HepG2 (cell line): ENCODE measurements around the gene XIST. TPM values are rescaled to one million over a fixed set of nuclear protein-coding genes. Genes with fewer than 3 reads are reported as not detected.

Experiments
- ATAC-seq: fragments of 200-7000 bp; cut with Tn5 transposase; 3 replicates; pipeline ENCODE4 v1.9.1; 2020; ENCODE audit warnings: mild to moderate bottlenecking, moderate library complexity
- BruUV-seq: library from RNA; stranded (reverse); fragments of 400-500 nt; replicated peaks from 2 replicates; lab custom pipeline; 2021; lab: Mats Ljungman, UMichigan
- CTCF ChIA-PET: fragments of 300-600 bp; formaldehyde crosslinking; extraction: SDS; loops from one replicate; lab custom pipeline; 2021; ENCODE audit warnings: low total read pairs, inconsistent platforms, low intra/inter-chr PET ratio; lab: Yijun Ruan, JAX
- POLR2A ChIA-PET: fragments of 350-600 bp; sonication (Branson Sonifier 250); formaldehyde crosslinking; loops from one replicate; lab custom pipeline; 2020; ENCODE audit warnings: antibody characterized with exemption, inconsistent platforms; lab: Yijun Ruan, JAX
- DNase-seq: peaks from one replicate; pipeline ENCODE4 v3.0.0-alpha.2; 2015; ENCODE audit warnings: low spot score
- FAIRE-seq: peaks from 3 replicates; lab custom pipeline; 2011; peaks lifted over from hg19 to GRCh38; lab: Jason Lieb, UNC
- H2AFZ ChIP-seq: one replicate; pipeline ENCODE4 v1.6.1; 2011; ENCODE audit warnings: low read length, inconsistent platforms
- H3K27ac ChIP-seq: fragments of 300-600 bp; 3 replicates; pipeline ENCODE4 v1.8.0; 2011; ENCODE audit warnings: mixed run types, mild to moderate bottlenecking, mixed read lengths, low read length, inconsistent platforms; ENCODE audit not compliant: insufficient read depth; ENCODE audit errors: extremely low read length
- H3K27me3 ChIP-seq, 2 experiments: fragments of 200-600 bp in 1 of 2; 2 replicates in 1 of 2; 3 replicates in 1 of 2; pipeline versions ENCODE4 v1.6.0 to v1.8.0; 2011; ENCODE audit warnings: low read length in 2 of 2, mild to moderate bottlenecking in 2 of 2, moderate library complexity in 2 of 2, inconsistent platforms in 1 of 2; ENCODE audit not compliant: insufficient read depth in 2 of 2, control insufficient read depth in 1 of 2
- H3K36me3 ChIP-seq, 2 experiments: fragments of 200-600 bp in 1 of 2; replicated peaks in 1 of 2; 2 replicates in 1 of 2; 3 replicates in 1 of 2; pipeline versions ENCODE4 v1.5.1 to v1.8.0; 2011; ENCODE audit warnings: low read length in 2 of 2, inconsistent platforms in 1 of 2; ENCODE audit not compliant: insufficient read depth in 2 of 2, control insufficient read depth in 1 of 2
- H3K4me1 ChIP-seq: 2 replicates; pipeline ENCODE4 v1.5.1; 2012; ENCODE audit warnings: low read length, inconsistent platforms; ENCODE audit not compliant: insufficient read depth
- H3K4me2 ChIP-seq: 2 replicates; pipeline ENCODE4 v1.6.0; 2011; ENCODE audit warnings: low read depth, low read length, inconsistent platforms
- H3K4me3 ChIP-seq, 3 experiments: fragments of 200-600 bp in 1 of 3; sonication (generic), shearing (Covaris generic) in 1 of 3; replicated peaks in 1 of 3; 2 replicates each; pipeline ENCODE4 v1.5.1; 2011 to 2016; ENCODE audit warnings: low read length in 3 of 3, inconsistent platforms in 2 of 3, low read depth in 2 of 3, mild to moderate bottlenecking in 2 of 3, control low read depth in 1 of 3, mixed read lengths in 1 of 3; ENCODE audit not compliant: insufficient read depth in 1 of 3
- H3K79me2 ChIP-seq: one replicate; pipeline ENCODE4 v1.6.1; 2011; ENCODE audit warnings: low read length, inconsistent platforms; ENCODE audit not compliant: insufficient read depth
- H3K9ac ChIP-seq: 2 replicates; pipeline ENCODE4 v1.6.0; 2011; ENCODE audit warnings: mild to moderate bottlenecking, low read depth, low read length, inconsistent platforms; ENCODE audit not compliant: insufficient read depth
- H3K9me3 ChIP-seq: 2 replicates; pipeline ENCODE4 v1.5.1; 2012; ENCODE audit warnings: mild to moderate bottlenecking, low read length
- H4K20me1 ChIP-seq: 2 replicates; pipeline ENCODE4 v1.6.0; 2011; ENCODE audit warnings: inconsistent platforms, mild to moderate bottlenecking, low read length, moderate library complexity; ENCODE audit not compliant: insufficient read depth
- ATF7-NPFF ChIP-seq: sonication (generic); formaldehyde crosslinking; IDR thresholded peaks from 2 replicates; pipeline ENCODE4 v1.8.1; 2023; ENCODE audit warnings: mild to moderate bottlenecking, low read depth, missing genetic modification reagents, moderate library complexity
- GATAD1 ChIP-seq: IDR thresholded peaks from 2 replicates; pipeline ENCODE4 v1.6.1; 2016; ENCODE audit warnings: missing genetic modification reagents, missing compliant biosample characterization
- KDM4B ChIP-seq: sonication (generic); formaldehyde crosslinking; IDR thresholded peaks from 2 replicates; pipeline ENCODE4 v1.4.0; 2020; ENCODE audit warnings: missing genetic modification reagents
- MIER3 ChIP-seq: IDR thresholded peaks from 2 replicates; pipeline ENCODE4 v1.6.1; 2016; ENCODE audit warnings: missing compliant biosample characterization, borderline replicate concordance
- NFYC ChIP-seq: IDR thresholded peaks from 2 replicates; pipeline ENCODE4 v1.6.1; 2016; ENCODE audit warnings: missing genetic modification reagents, missing compliant biosample characterization
- SMAD1 ChIP-seq: sonication (generic); formaldehyde crosslinking; IDR thresholded peaks from 2 replicates; pipeline ENCODE4 v1.4.0; 2020; ENCODE audit warnings: missing genetic modification reagents, low read depth, mild to moderate bottlenecking, borderline replicate concordance
- TP53 ChIP-seq: sonication (generic); formaldehyde crosslinking; conservative IDR thresholded peaks from 2 replicates; pipeline ENCODE4 v1.4.0; 2020; ENCODE audit warnings: missing genetic modification reagents
- ZNF598 ChIP-seq: sonication (generic); formaldehyde crosslinking; IDR thresholded peaks from 2 replicates; pipeline ENCODE4 v1.5.1; 2020; ENCODE audit warnings: mild to moderate bottlenecking, missing genetic modification reagents, borderline replicate concordance
- WGBS: methylation state at CpG from one replicate; pipeline ENCODE4 v1.1.6; 2017; ENCODE audit warnings: low lambda C conversion rate; 5-methylcytosine and 5-hydroxymethylcytosine counted together
- in situ Hi-C: cut with HindIII; loops from 2 replicates; pipeline ENCODE4 v1.10.0; 2017; ENCODE audit warnings: low pct_unique_long_range_greater_than_20kb; ENCODE audit not compliant: extremely low pct_ligation_motif_present
- intact Hi-C: fragments of 100-400 bp; cut with micrococcal nuclease; formaldehyde crosslinking; loops from one replicate; pipeline ENCODE4 v1.10.0; 2022; ENCODE audit not compliant: unreplicated experiment
- polyA plus RNA-seq, 8 experiments: library from polyadenylated mRNA; depleted of rRNA in 3 of 8; stranded (reverse) in 7 of 8; unstranded in 1 of 8; fragments of >200 nt; fragmentation: Illumina TruSeq in 4 of 8; extraction: Trizol in 4 of 8; gene quantifications; 2 replicates each; pipeline versions ENCODE4 v1.2.1 to v1.2.3, GENCODE V29; 2011 to 2016; ENCODE audit warnings: low read depth in 4 of 8, missing spikeins in 1 of 8, mixed read lengths in 1 of 8; ENCODE audit not compliant: insufficient read depth in 1 of 8
- total RNA-seq, 5 experiments: library from RNA; depleted of rRNA; stranded (reverse); fragments of >200 nt; fragmentation: Illumina TruSeq; extraction: Trizol; gene quantifications; 2 replicates each; pipeline ENCODE4 v1.2.3, GENCODE V29; 2016; ENCODE audit warnings: low read depth in 1 of 5
- TF ChIP-seq, protein P1 (sequence below): sonication (generic); formaldehyde crosslinking; IDR thresholded peaks from 2 replicates; pipeline ENCODE4 v1.4.0; 2020; ENCODE audit warnings: mild to moderate bottlenecking, missing genetic modification reagents
- TF ChIP-seq, protein P2 (sequence below): sonication (generic); formaldehyde crosslinking; IDR thresholded peaks from 2 replicates; pipeline ENCODE4 v1.4.0; 2020; ENCODE audit warnings: missing genetic modification reagents
- TF ChIP-seq, protein P3 (sequence below): sonication (generic); formaldehyde crosslinking; IDR thresholded peaks from 2 replicates; pipeline ENCODE4 v1.4.0; 2020; ENCODE audit warnings: missing genetic modification reagents
- TF ChIP-seq, protein P4 (sequence below): IDR thresholded peaks from 2 replicates; pipeline ENCODE4 v1.6.1; 2016
- TF ChIP-seq, protein P5 (sequence below): sonication (generic); formaldehyde crosslinking; IDR thresholded peaks from 2 replicates; pipeline ENCODE4 v1.4.0; 2020; ENCODE audit warnings: mild to moderate bottlenecking, missing genetic modification reagents
- TF ChIP-seq, protein P6 (sequence below): sonication (generic); formaldehyde crosslinking; IDR thresholded peaks from 2 replicates; pipeline ENCODE4 v1.5.0; 2020; ENCODE audit warnings: missing genetic modification reagents

The XIST gene
- total and polyA plus RNA-seq, 2 of the 13 experiments (the other 11 are each of a cell fraction or from before 2014, with no cell fraction given) = 0.02 to 0.26 TPM

DNA sequence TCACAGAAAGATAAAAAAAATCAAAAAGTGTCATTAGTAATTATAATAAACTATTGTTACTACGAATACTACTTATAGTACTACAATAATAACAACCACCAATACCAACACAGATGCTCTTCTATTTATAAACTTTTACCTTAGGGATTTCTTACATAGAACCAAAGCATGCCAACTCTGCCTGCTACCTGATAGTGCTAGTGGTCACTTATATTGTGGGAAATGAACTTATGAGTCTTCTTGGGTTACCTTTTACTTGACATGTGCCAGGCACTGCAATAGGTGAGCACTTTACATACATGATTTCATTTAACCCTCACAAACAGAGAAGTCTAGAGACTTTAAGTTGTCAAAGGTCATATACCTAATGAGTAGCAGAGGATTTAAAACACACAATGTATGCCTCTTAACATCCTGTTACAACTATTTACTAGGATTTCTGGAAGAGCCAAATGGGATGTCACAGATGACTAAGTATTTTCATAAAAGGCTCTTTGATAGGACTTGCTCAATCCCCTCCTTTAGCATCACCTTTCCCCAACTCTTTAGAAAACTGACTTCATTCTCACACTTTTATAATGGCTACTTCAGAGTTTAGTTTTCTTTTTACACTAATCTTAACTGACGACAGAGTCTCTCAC is 24.3 kb downstream of the XIST start (continued):
- TF ChIP-seq ZNF598 (CRISPR knock-in tag) = no peak

DNA sequence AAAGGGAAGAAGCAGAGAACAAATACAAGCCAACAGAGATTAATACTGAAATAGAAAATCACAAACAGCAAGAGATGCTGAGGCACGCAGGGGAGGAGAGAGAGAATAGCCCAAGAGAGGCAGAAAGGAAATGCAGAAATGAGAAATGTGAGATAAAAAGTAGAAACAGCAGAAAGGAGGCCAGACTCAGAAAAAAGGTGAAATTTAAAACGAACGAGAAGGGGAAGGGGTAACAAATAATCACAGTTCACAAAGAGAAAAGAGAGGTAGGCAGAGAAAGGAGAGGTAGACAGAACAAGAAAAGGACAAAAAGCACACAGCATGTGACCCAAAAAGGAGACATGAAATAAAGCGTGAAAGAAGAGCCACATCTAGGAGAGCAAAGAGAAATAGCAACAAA is 25.1 kb downstream of the XIST start:
- CTCF ChIA-PET = no interaction called here
- no peak overlapping the region for H3K27ac ChIP-seq
- no peaks in the 10 kb centered on the region for H3K36me3 ChIP-seq
- H3K4me2 ChIP-seq = no peak overlapping the region
- no peak overlapping the region for H3K4me3 ChIP-seq
- no peak for DNase-seq
- H3K9me3 ChIP-seq = no peaks in the 10 kb centered on the region
- no peaks in the 10 kb centered on the region for H3K79me2 ChIP-seq
- no peak for FAIRE-seq
- no peak overlapping the region for H3K9ac ChIP-seq
- POLR2A ChIA-PET = no interaction called here
- in situ Hi-C loops (no loop called here), intact Hi-C loops (no loop called here)
- 0% methylated on average over 4 of the region's 4 CpGs for WGBS
- H2AFZ ChIP-seq = no peak overlapping the region
- H3K27me3 ChIP-seq = no peaks in the 10 kb centered on the region
- no peak for ATAC-seq
- H3K4me1 ChIP-seq = no peaks in the 10 kb centered on the region
- no peaks in the 10 kb centered on the region for H4K20me1 ChIP-seq
- BruUV-seq = no TSS peak
- TF ChIP-seq, protein P1, sequence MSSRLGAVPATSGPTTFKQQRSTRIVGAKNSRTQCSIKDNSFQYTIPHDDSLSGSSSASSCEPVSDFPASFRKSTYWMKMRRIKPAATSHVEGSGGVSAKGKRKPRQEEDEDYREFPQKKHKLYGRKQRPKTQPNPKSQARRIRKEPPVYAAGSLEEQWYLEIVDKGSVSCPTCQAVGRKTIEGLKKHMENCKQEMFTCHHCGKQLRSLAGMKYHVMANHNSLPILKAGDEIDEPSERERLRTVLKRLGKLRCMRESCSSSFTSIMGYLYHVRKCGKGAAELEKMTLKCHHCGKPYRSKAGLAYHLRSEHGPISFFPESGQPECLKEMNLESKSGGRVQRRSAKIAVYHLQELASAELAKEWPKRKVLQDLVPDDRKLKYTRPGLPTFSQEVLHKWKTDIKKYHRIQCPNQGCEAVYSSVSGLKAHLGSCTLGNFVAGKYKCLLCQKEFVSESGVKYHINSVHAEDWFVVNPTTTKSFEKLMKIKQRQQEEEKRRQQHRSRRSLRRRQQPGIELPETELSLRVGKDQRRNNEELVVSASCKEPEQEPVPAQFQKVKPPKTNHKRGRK (CRISPR knock-in tag) = no peak
- TF ChIP-seq, protein P2, sequence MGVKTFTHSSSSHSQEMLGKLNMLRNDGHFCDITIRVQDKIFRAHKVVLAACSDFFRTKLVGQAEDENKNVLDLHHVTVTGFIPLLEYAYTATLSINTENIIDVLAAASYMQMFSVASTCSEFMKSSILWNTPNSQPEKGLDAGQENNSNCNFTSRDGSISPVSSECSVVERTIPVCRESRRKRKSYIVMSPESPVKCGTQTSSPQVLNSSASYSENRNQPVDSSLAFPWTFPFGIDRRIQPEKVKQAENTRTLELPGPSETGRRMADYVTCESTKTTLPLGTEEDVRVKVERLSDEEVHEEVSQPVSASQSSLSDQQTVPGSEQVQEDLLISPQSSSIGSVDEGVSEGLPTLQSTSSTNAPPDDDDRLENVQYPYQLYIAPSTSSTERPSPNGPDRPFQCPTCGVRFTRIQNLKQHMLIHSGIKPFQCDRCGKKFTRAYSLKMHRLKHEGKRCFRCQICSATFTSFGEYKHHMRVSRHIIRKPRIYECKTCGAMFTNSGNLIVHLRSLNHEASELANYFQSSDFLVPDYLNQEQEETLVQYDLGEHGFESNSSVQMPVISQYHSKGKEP (CRISPR knock-in tag) = no peak
- TF ChIP-seq, protein P3, sequence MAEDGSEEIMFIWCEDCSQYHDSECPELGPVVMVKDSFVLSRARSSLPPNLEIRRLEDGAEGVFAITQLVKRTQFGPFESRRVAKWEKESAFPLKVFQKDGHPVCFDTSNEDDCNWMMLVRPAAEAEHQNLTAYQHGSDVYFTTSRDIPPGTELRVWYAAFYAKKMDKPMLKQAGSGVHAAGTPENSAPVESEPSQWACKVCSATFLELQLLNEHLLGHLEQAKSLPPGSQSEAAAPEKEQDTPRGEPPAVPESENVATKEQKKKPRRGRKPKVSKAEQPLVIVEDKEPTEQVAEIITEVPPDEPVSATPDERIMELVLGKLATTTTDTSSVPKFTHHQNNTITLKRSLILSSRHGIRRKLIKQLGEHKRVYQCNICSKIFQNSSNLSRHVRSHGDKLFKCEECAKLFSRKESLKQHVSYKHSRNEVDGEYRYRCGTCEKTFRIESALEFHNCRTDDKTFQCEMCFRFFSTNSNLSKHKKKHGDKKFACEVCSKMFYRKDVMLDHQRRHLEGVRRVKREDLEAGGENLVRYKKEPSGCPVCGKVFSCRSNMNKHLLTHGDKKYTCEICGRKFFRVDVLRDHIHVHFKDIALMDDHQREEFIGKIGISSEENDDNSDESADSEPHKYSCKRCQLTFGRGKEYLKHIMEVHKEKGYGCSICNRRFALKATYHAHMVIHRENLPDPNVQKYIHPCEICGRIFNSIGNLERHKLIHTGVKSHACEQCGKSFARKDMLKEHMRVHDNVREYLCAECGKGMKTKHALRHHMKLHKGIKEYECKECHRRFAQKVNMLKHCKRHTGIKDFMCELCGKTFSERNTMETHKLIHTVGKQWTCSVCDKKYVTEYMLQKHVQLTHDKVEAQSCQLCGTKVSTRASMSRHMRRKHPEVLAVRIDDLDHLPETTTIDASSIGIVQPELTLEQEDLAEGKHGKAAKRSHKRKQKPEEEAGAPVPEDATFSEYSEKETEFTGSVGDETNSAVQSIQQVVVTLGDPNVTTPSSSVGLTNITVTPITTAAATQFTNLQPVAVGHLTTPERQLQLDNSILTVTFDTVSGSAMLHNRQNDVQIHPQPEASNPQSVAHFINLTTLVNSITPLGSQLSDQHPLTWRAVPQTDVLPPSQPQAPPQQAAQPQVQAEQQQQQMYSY = no peak
- TF ChIP-seq KDM4B (CRISPR knock-in tag) = no peak
- TF ChIP-seq GATAD1 (CRISPR knock-in tag) = no peak
- TF ChIP-seq, protein P4, sequence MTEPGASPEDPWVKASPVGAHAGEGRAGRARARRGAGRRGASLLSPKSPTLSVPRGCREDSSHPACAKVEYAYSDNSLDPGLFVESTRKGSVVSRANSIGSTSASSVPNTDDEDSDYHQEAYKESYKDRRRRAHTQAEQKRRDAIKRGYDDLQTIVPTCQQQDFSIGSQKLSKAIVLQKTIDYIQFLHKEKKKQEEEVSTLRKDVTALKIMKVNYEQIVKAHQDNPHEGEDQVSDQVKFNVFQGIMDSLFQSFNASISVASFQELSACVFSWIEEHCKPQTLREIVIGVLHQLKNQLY (CRISPR knock-in tag) = no peak
- TF ChIP-seq, protein P5, sequence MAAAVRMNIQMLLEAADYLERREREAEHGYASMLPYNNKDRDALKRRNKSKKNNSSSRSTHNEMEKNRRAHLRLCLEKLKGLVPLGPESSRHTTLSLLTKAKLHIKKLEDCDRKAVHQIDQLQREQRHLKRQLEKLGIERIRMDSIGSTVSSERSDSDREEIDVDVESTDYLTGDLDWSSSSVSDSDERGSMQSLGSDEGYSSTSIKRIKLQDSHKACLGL = no peak
- TF ChIP-seq, protein P6, sequence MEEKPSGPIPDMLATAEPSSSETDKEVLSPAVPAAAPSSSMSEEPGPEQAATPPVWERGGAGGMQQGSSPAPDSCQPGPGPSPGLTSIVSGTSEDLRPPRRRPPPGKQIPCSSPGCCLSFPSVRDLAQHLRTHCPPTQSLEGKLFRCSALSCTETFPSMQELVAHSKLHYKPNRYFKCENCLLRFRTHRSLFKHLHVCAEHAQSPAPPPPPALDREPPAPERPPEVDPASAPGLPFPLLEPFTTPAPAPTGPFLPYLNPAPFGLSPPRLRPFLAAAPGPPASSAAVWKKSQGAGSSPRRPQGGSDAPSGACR (CRISPR knock-in tag) = no peak
- TF ChIP-seq TP53 = no peak
- no peak for TF ChIP-seq NFYC (CRISPR knock-in tag)
- TF ChIP-seq ATF7-NPFF (CRISPR knock-in tag) = no peak
- TF ChIP-seq MIER3 (CRISPR knock-in tag) = no peak
- TF ChIP-seq SMAD1 (CRISPR knock-in tag) = no peak
